Mesendoderm (in vitro differentiated cells): Measurements from ENCODE around the gene DAB1.

Experiments
- DNase-seq: peaks from one replicate; pipeline ENCODE4 v3.0.0; 2013
- H2AK5ac ChIP-seq: 2 replicates; pipeline ENCODE4 v1.6.1; 2013; ENCODE audit warnings: low read length, inconsistent platforms
- H2BK120ac ChIP-seq: 2 replicates; pipeline ENCODE4 v1.6.1; 2013; ENCODE audit warnings: low read depth, mild to moderate bottlenecking, low read length, moderate library complexity, mixed read lengths
- H2BK15ac ChIP-seq: replicated peaks from 2 replicates; pipeline ENCODE4 v1.6.1; 2013; ENCODE audit warnings: low read depth, mild to moderate bottlenecking, moderate library complexity
- H2BK5ac ChIP-seq: 2 replicates; pipeline ENCODE4 v1.6.1; 2013; ENCODE audit warnings: low read length, inconsistent platforms
- H3K18ac ChIP-seq: 2 replicates; pipeline ENCODE4 v1.6.1; 2013; ENCODE audit warnings: mild to moderate bottlenecking, low read length, mixed read lengths
- H3K23ac ChIP-seq: one replicate; pipeline ENCODE4 v1.6.1; 2013; ENCODE audit warnings: low read length
- H3K27ac ChIP-seq: 2 replicates; pipeline ENCODE4 v1.5.1; 2013; ENCODE audit warnings: low read depth, mild to moderate bottlenecking, inconsistent platforms, low read length, moderate library complexity
- H3K27me3 ChIP-seq: 2 replicates; pipeline ENCODE4 v1.6.1; 2013; ENCODE audit warnings: low read length, control low read depth, mild to moderate bottlenecking, inconsistent platforms; ENCODE audit not compliant: insufficient read depth, poor library complexity
- H3K36me3 ChIP-seq: 2 replicates; pipeline ENCODE4 v1.6.1; 2013; ENCODE audit warnings: low read length, inconsistent platforms; ENCODE audit not compliant: control insufficient read depth, insufficient read depth
- H3K4ac ChIP-seq: one replicate; pipeline ENCODE4 v1.6.1; 2013; ENCODE audit warnings: low read depth, mild to moderate bottlenecking, low read length, moderate library complexity
- H3K4me1 ChIP-seq: 2 replicates; pipeline ENCODE4 v1.6.1; 2013; ENCODE audit warnings: low read depth, low read length, inconsistent platforms; ENCODE audit not compliant: control insufficient read depth
- H3K4me2 ChIP-seq: 2 replicates; pipeline ENCODE4 v1.6.1; 2013; ENCODE audit warnings: low read length
- H3K4me3 ChIP-seq: 2 replicates; pipeline ENCODE4 v1.5.1; 2013; ENCODE audit warnings: mild to moderate bottlenecking, low read length
- H3K56ac ChIP-seq: one replicate; pipeline ENCODE4 v1.6.1; 2013; ENCODE audit warnings: low read length
- H3K79me1 ChIP-seq: 2 replicates; pipeline ENCODE4 v1.6.1; 2013; ENCODE audit warnings: low read length, inconsistent platforms
- H3K79me2 ChIP-seq: 2 replicates; pipeline ENCODE4 v1.6.1; 2013; ENCODE audit warnings: mild to moderate bottlenecking, low read length; ENCODE audit not compliant: control insufficient read depth, insufficient read depth
- H3K9ac ChIP-seq: 2 replicates; pipeline ENCODE4 v1.6.1; 2013; ENCODE audit warnings: low read length, inconsistent platforms
- H4K5ac ChIP-seq: one replicate; pipeline ENCODE4 v1.6.1; 2013; ENCODE audit warnings: low read length
- H4K8ac ChIP-seq: one replicate; pipeline ENCODE4 v1.6.1; 2013; ENCODE audit warnings: low read depth, mild to moderate bottlenecking, control low read depth, low read length, moderate library complexity
- WGBS: extraction: QIAGEN DNeasy Blood & Tissue Kit; methylation state at CpG from one replicate; pipeline ENCODE4 v1.1.7; 2013; ENCODE audit warnings: low lambda C conversion rate, missing lambda C conversion rate; ENCODE audit not compliant: insufficient coverage; ENCODE audit errors: extremely low coverage; 5-methylcytosine and 5-hydroxymethylcytosine counted together

Gene DAB1

DNA sequence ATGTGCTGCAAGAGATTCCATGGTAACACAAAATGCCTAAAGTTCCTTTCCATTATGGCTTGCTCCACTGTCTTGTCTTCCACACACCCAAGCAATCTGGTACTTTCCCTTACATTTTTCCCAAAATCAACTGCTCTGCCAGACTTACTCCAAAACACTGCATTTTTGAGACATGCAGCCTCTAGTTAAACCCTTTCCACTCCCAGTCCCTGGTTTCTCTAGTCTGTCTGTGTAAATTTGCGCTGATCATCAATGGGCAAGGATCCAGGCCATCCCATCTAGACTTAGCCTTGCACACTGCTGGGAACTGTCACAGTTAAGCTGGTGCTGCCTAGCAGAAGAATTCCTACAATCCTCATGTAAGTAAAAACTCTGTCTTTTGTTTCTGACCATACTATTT, 47.8 kb downstream of the DAB1 start:
- WGBS = no CpG with 5 or more reads among the region's 1 CpG
- H3K36me3 ChIP-seq = no peaks in the 10 kb centered on the region
- H3K4me3 ChIP-seq = no peak overlapping the region
- H3K4me1 ChIP-seq = peaks cover 7% of the 10 kb centered on the region
- no peak overlapping the region for H3K4ac ChIP-seq
- H3K56ac ChIP-seq = peak overlapping the region; percentile 38
- H3K27me3 ChIP-seq = no peaks in the 10 kb centered on the region
- H3K79me2 ChIP-seq = peaks cover 28% of the 10 kb centered on the region
- peaks cover 33% of the 10 kb centered on the region for H3K79me1 ChIP-seq
- H3K9ac ChIP-seq = no peak overlapping the region
- H2AK5ac ChIP-seq = no peak overlapping the region
- H3K4me2 ChIP-seq = no peak overlapping the region
- no peak overlapping the region for H3K23ac ChIP-seq
- no peak overlapping the region for H3K27ac ChIP-seq
- DNase-seq = no peak
- H2BK15ac ChIP-seq = no peak overlapping the region
- H4K5ac ChIP-seq = no peak overlapping the region
- no peak overlapping the region for H2BK5ac ChIP-seq
- no peak overlapping the region for H4K8ac ChIP-seq
- no peak overlapping the region for H3K18ac ChIP-seq
- no peak overlapping the region for H2BK120ac ChIP-seq

DNA sequence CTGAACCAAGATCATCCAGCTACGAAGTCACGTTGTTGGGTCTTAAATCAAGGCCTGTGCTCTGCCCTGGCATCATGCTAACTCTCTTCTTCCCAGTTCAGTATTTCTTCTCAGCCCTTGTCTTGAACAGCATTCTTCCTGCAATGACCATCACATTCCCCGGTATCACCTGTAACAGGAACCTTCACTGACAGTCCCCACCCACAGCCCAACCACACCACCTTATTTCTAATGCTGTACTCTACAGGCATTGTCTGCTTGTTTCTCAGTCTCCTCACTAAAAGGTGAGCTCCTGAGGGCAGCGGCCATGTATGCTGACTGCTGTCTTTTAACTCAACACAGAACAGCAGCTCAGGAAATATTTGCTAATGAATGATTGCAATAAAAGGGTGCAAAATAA, 54.0 kb downstream of the DAB1 start:
- no peak overlapping the region for H3K18ac ChIP-seq
- no peak overlapping the region for H4K5ac ChIP-seq
- no peak overlapping the region for H2BK15ac ChIP-seq
- no peak for DNase-seq
- no CpG with 5 or more reads among the region's 4 CpGs for WGBS
- H4K8ac ChIP-seq = no peak overlapping the region
- no peak overlapping the region for H2BK5ac ChIP-seq
- no peak overlapping the region for H2AK5ac ChIP-seq
- no peak overlapping the region for H3K4ac ChIP-seq
- H3K4me3 ChIP-seq = no peak overlapping the region
- no peak overlapping the region for H3K56ac ChIP-seq
- H3K36me3 ChIP-seq = no peaks in the 10 kb centered on the region
- no peak overlapping the region for H3K4me2 ChIP-seq
- peaks cover 34% of the 10 kb centered on the region for H3K79me1 ChIP-seq
- H3K9ac ChIP-seq = no peak overlapping the region
- H3K27ac ChIP-seq = no peak overlapping the region
- H3K4me1 ChIP-seq = peaks cover 3% of the 10 kb centered on the region
- no peaks in the 10 kb centered on the region for H3K27me3 ChIP-seq
- H3K23ac ChIP-seq = no peak overlapping the region
- no peak overlapping the region for H2BK120ac ChIP-seq
- H3K79me2 ChIP-seq = peaks cover 26% of the 10 kb centered on the region

DNA sequence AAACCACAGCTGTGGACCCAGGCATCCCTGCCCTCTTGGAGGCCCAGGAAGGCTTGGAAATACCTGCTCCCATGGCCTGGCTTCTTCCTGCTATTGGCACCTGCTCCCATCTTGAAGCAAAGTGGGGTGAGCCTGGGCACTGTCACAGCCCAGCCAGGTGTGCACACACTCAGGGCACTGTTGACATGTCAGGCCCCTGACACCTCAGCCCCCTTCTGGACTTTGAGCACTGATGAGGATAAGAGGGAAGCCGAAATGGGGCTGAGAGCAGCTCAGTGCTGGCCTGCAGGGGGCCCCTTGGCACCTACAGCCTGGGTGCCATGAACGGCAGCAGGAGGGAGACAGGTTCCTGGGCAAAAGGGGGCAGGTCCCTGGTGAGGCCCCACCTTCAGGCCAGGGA, 55.9 kb downstream of the DAB1 start:
- Histone ChIP-seq H3K79me2 (peaks cover 21% of the 10 kb centered on the region), H3K4ac (no peak overlapping the region), H3K56ac (no peak overlapping the region), H3K23ac (no peak overlapping the region), H4K8ac (no peak overlapping the region), H3K79me1 (peaks cover 30% of the 10 kb centered on the region), H2BK120ac (no peak overlapping the region), H3K27ac (no peak overlapping the region), H2BK5ac (no peak overlapping the region), H3K4me1 (peaks cover 3% of the 10 kb centered on the region), H3K27me3 (no peaks in the 10 kb centered on the region), H3K9ac (no peak overlapping the region), H3K18ac (no peak overlapping the region), H3K36me3 (no peaks in the 10 kb centered on the region), H2AK5ac (no peak overlapping the region), H4K5ac (no peak overlapping the region), H3K4me3 (no peak overlapping the region), H2BK15ac (no peak overlapping the region), H3K4me2 (no peak overlapping the region)
- DNase-seq = no peak
- no CpG with 5 or more reads among the region's 2 CpGs for WGBS

- Histone ChIP-seq H3K36me3 (no peaks in the 10 kb centered on the region), H3K4ac (no peak overlapping the region), H3K79me2 (peaks cover 9% of the 10 kb centered on the region), H4K8ac (no peak overlapping the region), H2BK5ac (no peak overlapping the region), H2BK120ac (no peak overlapping the region), H3K56ac (no peak overlapping the region), H3K79me1 (peaks cover 18% of the 10 kb centered on the region), H3K18ac (no peak overlapping the region), H2BK15ac (no peak overlapping the region), H2AK5ac (no peak overlapping the region), H4K5ac (no peak overlapping the region), H3K27ac (no peak overlapping the region), H3K9ac (no peak overlapping the region), H3K4me2 (no peak overlapping the region), H3K23ac (no peak overlapping the region), H3K27me3 (no peaks in the 10 kb centered on the region), H3K4me3 (no peak overlapping the region), H3K4me1 (no peaks in the 10 kb centered on the region)
- no peak for DNase-seq
- no CpG with 5 or more reads among the region's 1 CpG for WGBS
Measured at GRCh38 chr1:57363643-57364042, 60.2 kb downstream of the DAB1 start.

DNA sequence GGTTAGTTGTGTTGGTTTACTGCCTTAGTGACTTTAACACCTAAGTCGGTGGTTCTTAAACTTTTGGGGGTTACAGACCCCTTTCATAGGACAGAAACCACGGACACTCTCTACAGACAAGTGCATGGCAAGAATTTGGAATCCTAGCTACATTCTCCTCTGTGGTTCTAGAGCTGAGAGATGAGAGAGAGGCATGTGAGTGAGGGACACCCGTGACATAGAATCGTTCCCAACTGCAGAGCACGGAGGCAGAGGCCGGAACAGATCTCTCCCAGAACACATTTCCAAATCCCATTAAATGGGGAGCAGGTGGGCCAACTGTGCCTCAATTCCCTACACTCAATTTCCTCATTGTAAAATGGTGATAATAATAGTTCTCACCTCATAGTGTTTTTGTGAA, 60.7 kb downstream of the DAB1 start:
- H3K4me1 ChIP-seq = no peaks in the 10 kb centered on the region
- no peak for DNase-seq
- no peak overlapping the region for H2BK5ac ChIP-seq
- no peaks in the 10 kb centered on the region for H3K36me3 ChIP-seq
- H3K18ac ChIP-seq = no peak overlapping the region
- no CpG with 5 or more reads among the region's 6 CpGs for WGBS
- no peak overlapping the region for H3K56ac ChIP-seq
- no peak overlapping the region for H3K4me2 ChIP-seq
- H3K4me3 ChIP-seq = no peak overlapping the region
- peaks cover 18% of the 10 kb centered on the region for H3K79me1 ChIP-seq
- H3K4ac ChIP-seq = no peak overlapping the region
- H3K23ac ChIP-seq = no peak overlapping the region
- no peak overlapping the region for H2BK15ac ChIP-seq
- no peak overlapping the region for H3K27ac ChIP-seq
- peaks cover 7% of the 10 kb centered on the region for H3K79me2 ChIP-seq
- H2AK5ac ChIP-seq = no peak overlapping the region
- H4K8ac ChIP-seq = no peak overlapping the region
- no peak overlapping the region for H3K9ac ChIP-seq
- no peak overlapping the region for H4K5ac ChIP-seq
- H3K27me3 ChIP-seq = no peaks in the 10 kb centered on the region
- no peak overlapping the region for H2BK120ac ChIP-seq

- Histone ChIP-seq H3K79me2 (peaks cover 5% of the 10 kb centered on the region), H3K36me3 (no peaks in the 10 kb centered on the region), H3K4me3 (no peak overlapping the region), H3K4me2 (no peak overlapping the region), H3K23ac (no peak overlapping the region), H2AK5ac (no peak overlapping the region), H2BK5ac (no peak overlapping the region), H3K4me1 (no peaks in the 10 kb centered on the region), H3K27ac (no peak overlapping the region), H4K5ac (no peak overlapping the region), H3K27me3 (no peaks in the 10 kb centered on the region), H3K18ac (no peak overlapping the region), H4K8ac (no peak overlapping the region), H3K79me1 (peaks cover 14% of the 10 kb centered on the region), H3K4ac (no peak overlapping the region), H3K56ac (no peak overlapping the region), H2BK15ac (no peak overlapping the region), H3K9ac (no peak overlapping the region), H2BK120ac (no peak overlapping the region)
- no peak for DNase-seq
- WGBS = no CpG with 5 or more reads among the region's 2 CpGs
Measured at GRCh38 chr1:57362480-57362879, 61.4 kb downstream of the DAB1 start.
